ENCODE data around the gene METTL4. TPM values are rescaled to one million over a fixed set of nuclear protein-coding genes. Genes with fewer than 3 reads are reported as not detected.

The METTL4 gene, protein sequence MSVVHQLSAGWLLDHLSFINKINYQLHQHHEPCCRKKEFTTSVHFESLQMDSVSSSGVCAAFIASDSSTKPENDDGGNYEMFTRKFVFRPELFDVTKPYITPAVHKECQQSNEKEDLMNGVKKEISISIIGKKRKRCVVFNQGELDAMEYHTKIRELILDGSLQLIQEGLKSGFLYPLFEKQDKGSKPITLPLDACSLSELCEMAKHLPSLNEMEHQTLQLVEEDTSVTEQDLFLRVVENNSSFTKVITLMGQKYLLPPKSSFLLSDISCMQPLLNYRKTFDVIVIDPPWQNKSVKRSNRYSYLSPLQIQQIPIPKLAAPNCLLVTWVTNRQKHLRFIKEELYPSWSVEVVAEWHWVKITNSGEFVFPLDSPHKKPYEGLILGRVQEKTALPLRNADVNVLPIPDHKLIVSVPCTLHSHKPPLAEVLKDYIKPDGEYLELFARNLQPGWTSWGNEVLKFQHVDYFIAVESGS
- total RNA-seq, result 10 to 100 TPM in 2 of 4 donors, 1 to 10 TPM in 2; 6.9 to 11.5 (median 9.2) TPM

DNA sequence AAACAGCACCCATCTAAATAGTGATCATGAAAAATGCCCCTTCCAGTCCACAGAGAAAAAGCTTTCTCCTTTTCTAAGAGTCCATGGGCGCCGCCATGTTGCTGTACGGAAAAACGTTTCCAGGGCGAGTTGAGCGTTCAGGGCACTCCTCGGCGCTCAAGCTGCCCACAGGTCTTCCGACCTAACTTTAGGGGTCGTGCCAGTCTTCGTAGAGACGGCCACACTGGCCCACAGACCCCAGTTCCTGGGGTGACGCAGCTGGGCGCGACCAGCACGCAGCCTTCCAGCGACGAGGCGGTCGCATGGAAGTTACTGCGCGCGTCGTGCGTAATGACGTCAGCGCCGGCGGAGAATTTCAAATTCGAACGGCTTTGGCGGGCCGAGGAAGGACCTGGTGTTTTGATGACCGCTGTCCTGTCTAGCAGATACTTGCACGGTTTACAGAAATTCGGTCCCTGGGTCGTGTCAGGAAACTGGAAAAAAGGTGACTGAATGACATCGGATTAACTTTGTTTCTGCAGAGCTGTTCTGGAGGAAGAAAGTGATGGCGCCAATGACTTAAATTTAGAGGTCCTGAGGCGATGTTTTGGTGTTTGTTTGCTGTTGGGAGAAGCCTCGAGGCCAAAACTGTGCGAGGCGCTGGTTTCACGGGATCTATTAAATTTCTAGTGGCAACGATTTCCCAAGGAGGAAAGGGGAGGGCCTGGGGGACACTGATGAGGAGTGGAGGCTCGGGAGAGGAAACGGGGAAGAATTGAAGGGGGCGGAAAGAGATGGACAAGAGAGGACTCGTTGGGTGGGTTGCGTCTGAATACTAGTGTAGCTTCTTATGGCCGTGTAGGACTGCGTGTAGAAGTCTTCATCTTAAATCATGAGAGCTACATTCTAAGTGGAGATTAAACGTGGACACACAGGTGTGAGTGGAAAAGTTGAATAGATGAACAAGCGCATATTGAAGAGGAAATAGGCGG, at the start of gene METTL4, which contains the start of gene NDC80:
Gene METTL4, minus strand, starts transcription at position 306 of the 971 bp plus-strand sequence. CDS start 4,289 bp downstream, outside the sequence.
Gene NDC80, plus strand, starts transcription at position 358 of the 971 bp plus-strand sequence. CDS start 1,429 bp downstream, outside the sequence.
- peaks cover 0 to 7% (median 0%) of the 10 kb centered on the region in 3 donors for H3K36me3 ChIP-seq
- H3K9me3 ChIP-seq, result no peaks in the 10 kb centered on the region
- H3K4me1 ChIP-seq, result peaks cover 0 to 25% (median 9%) of the 10 kb centered on the region in 4 donors
- TF ChIP-seq, protein P1, sequence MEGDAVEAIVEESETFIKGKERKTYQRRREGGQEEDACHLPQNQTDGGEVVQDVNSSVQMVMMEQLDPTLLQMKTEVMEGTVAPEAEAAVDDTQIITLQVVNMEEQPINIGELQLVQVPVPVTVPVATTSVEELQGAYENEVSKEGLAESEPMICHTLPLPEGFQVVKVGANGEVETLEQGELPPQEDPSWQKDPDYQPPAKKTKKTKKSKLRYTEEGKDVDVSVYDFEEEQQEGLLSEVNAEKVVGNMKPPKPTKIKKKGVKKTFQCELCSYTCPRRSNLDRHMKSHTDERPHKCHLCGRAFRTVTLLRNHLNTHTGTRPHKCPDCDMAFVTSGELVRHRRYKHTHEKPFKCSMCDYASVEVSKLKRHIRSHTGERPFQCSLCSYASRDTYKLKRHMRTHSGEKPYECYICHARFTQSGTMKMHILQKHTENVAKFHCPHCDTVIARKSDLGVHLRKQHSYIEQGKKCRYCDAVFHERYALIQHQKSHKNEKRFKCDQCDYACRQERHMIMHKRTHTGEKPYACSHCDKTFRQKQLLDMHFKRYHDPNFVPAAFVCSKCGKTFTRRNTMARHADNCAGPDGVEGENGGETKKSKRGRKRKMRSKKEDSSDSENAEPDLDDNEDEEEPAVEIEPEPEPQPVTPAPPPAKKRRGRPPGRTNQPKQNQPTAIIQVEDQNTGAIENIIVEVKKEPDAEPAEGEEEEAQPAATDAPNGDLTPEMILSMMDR (IDR thresholded peaks at IDR 0.05), result peak in 1 of 5 experiments; percentile 21
- TF ChIP-seq POLR2A (IDR thresholded peaks at IDR 0.05), result peak in 1 of 2 donors; percentile 54
- TF ChIP-seq EP300 (IDR thresholded peaks at IDR 0.05), result peak; percentile 84 to 91
- H3K27me3 ChIP-seq, result no peaks in the 10 kb centered on the region
- H3K27ac ChIP-seq, result peak within 1 kb of the TSS; percentile 94 to 99 (median 97)
- H3K4me3 ChIP-seq, result peak within 1 kb of the TSS; percentile 61 to 76 (median 70)
- peak; percentile 57 to 74 for DNase-seq (ENCODE audit: low spot score in 2 of 2)
- 0 to 1% methylated on average over 30 to 47 of the region's 55 CpGs for WGBS, 2 donors

DNA sequence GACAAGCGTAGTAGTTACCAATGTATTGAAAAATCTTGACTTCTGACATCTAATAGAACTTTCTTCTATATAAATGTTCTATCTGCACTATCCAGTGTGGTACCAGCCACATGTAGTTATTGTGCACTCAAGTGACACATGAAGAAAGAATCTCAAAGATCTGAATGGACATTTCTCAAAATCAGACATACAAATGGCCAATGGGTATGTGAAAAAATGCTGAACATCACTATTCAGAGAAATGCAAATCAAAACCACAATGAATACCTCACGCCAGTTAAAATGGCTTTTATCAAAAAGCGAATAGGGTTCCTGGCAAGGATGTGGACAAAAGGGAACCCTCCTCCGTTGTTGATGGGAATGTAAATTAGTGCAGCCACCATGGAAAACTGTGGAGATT, 46.7 kb upstream of the METTL4 start:
- TF ChIP-seq, protein P1 (IDR thresholded peaks at IDR 0.05), result no peak
- no peaks in the 10 kb centered on the region for H3K9me3 ChIP-seq
- H3K4me1 ChIP-seq, result no peaks in the 10 kb centered on the region
- 75 to 76% methylated on average over 4 of the region's 4 CpGs for WGBS, 2 donors
- peaks cover 0 to 11% (median 0%) of the 10 kb centered on the region in 3 donors for H3K36me3 ChIP-seq
- H3K27me3 ChIP-seq, result no peaks in the 10 kb centered on the region
- no peak for DNase-seq (ENCODE audit: low spot score in 2 of 2)
- no peak overlapping the region for H3K27ac ChIP-seq
- no peak overlapping the region for H3K4me3 ChIP-seq

DNA sequence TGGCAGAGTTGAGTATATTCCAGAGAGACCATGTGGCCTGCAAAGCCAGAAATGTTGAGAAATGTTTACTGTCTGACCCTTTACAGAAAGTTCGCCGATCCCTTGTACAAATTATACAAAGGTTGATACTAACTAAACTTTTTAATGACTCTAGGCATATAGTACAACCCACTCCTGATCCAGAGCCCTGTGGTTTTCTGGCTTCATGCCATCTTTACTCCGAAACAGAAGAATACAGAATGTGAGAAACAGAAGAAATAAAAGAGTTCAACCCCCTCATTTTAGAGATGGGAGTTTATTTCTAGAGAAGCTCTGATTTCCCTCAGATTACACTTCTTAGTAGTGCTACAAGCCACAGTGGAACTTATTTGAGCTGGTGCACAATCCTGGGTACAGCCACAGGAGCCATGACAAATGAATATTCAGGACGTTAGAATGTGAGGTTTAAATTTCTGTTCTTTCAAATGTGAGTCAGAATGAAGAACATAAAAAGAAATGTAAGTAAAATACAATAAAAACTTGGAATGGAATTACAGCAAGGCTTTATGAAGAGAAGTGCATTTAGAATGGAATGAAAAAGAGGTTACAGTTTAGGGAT, 46.2 kb upstream of the METTL4 start:
- Histone ChIP-seq H3K36me3 (peaks cover 0 to 11% (median 0%) of the 10 kb centered on the region in 3 donors), H3K27ac (no peak overlapping the region), H3K9me3 (no peaks in the 10 kb centered on the region), H3K27me3 (no peaks in the 10 kb centered on the region), H3K4me1 (no peaks in the 10 kb centered on the region), H3K4me3 (no peak overlapping the region)
- TF ChIP-seq, protein P1 (IDR thresholded peaks at IDR 0.05), result no peak
- TF ChIP-seq POLR2A (IDR thresholded peaks at IDR 0.05), result no peak
- no peak for TF ChIP-seq EP300 (IDR thresholded peaks at IDR 0.05)
- no peak for DNase-seq (ENCODE audit: low spot score in 2 of 2)
- 46 to 61% methylated on average over 4 of the region's 4 CpGs for WGBS, 2 donors

DNA sequence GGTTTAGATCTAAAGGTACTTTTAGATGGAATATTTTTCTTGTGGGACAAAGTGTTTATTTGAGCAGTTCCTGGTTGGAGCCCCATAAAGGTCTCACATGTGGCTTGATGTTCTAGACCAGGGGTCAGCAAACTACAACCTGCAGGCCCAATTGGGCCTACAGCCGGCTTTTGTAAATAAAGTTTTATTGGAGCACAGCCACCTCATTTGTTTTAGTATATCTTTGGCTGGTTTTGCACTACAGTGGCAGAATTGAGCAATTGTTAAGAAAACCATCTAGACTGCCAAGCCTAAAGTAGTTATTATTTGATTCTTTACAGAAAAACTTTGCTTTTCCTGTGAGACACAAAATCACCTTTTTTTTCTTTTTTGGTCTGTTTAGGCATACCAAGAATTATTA, 41.7 kb upstream of the METTL4 start:
- Histone ChIP-seq H3K9me3 (no peaks in the 10 kb centered on the region), H3K4me1 (no peaks in the 10 kb centered on the region), H3K4me3 (no peak overlapping the region), H3K36me3 (peaks cover 0 to 11% (median 0%) of the 10 kb centered on the region in 3 donors), H3K27me3 (no peaks in the 10 kb centered on the region), H3K27ac (no peak overlapping the region)
- 53 to 63% methylated on average over 1 of the region's 1 CpG for WGBS, 2 donors
- TF ChIP-seq EP300 (IDR thresholded peaks at IDR 0.05) (no peak), POLR2A (IDR thresholded peaks at IDR 0.05) (no peak)
- TF ChIP-seq, protein P1 (IDR thresholded peaks at IDR 0.05), result no peak
- no peak for DNase-seq (ENCODE audit: low spot score in 2 of 2)
